K562 (cell line): Measurements from ENCODE around the gene DENND1A. TPM values are rescaled to one million over a fixed set of nuclear protein-coding genes. Genes with fewer than 3 reads are reported as not detected.

Source experiments
- ATAC-seq: fragments of 200-7000 bp; cut with Tn5 transposase; 3 replicates; pipeline ENCODE4 v1.9.1; 2020; ENCODE audit warnings: moderate library complexity
- BruUV-seq: library from RNA; stranded (reverse); fragments of 400-500 nt; replicated peaks from 2 replicates; lab custom pipeline; 2021; lab: Mats Ljungman, UMichigan
- CTCF ChIA-PET: fragments of 300-600 bp; formaldehyde crosslinking; extraction: SDS; loops from one replicate; lab custom pipeline; 2021; ENCODE audit warnings: low intra/inter-chr PET ratio; lab: Yijun Ruan, JAX
- POLR2A ChIA-PET: fragments of 300-600, 350-650 bp; sonication (Branson Sonifier 250); formaldehyde crosslinking; extraction: SDS; loops from one replicate; lab custom pipeline; 2021; ENCODE audit warnings: antibody characterized with exemption, inconsistent platforms; lab: Yijun Ruan, JAX
- DNase-seq, 4 experiments: peaks; one replicate each; pipeline versions ENCODE4 v3.0.0 to v3.0.0-alpha.2; 2011 to 2018; ENCODE audit warnings: low spot score in 3 of 4, mixed read lengths in 3 of 4; ENCODE audit errors: extremely low read depth in 1 of 4
- FAIRE-seq: peaks from 2 replicates; lab custom pipeline; 2011; peaks lifted over from hg19 to GRCh38; lab: Jason Lieb, UNC
- H2AFZ ChIP-seq: 2 replicates; pipeline ENCODE4 v1.6.0; 2011; ENCODE audit warnings: low read depth, low read length, control low read depth, inconsistent platforms
- H3K27ac ChIP-seq: fragments of 200-600 bp; 3 replicates; pipeline ENCODE4 v1.8.0; 2011; ENCODE audit warnings: low read depth, mild to moderate bottlenecking, control low read depth, inconsistent platforms, low read length, moderate library complexity, mixed read lengths; ENCODE audit errors: extremely low read depth
- H3K27me3 ChIP-seq, 2 experiments: fragments of 300-600 bp in 1 of 2; 2 replicates in 1 of 2; 3 replicates in 1 of 2; pipeline versions ENCODE4 v1.6.0 to v1.8.0; 2011; ENCODE audit warnings: inconsistent platforms in 2 of 2, low read length in 2 of 2, mild to moderate bottlenecking in 1 of 2, mixed read lengths in 1 of 2, moderate library complexity in 1 of 2; ENCODE audit not compliant: control insufficient read depth in 2 of 2, insufficient read depth in 2 of 2
- H3K36me3 ChIP-seq: fragments of 300-600 bp; 3 replicates; pipeline ENCODE4 v1.8.0; 2011; ENCODE audit warnings: mild to moderate bottlenecking, low read length, inconsistent platforms; ENCODE audit not compliant: control insufficient read depth, insufficient read depth
- H3K4me1 ChIP-seq, 2 experiments: fragments of 200-600 bp in 1 of 2; replicated peaks in 1 of 2; 2 replicates in 1 of 2; 3 replicates in 1 of 2; pipeline versions ENCODE4 v1.5.1 to v1.8.0; 2011; ENCODE audit warnings: inconsistent platforms in 2 of 2, low read length in 2 of 2, mild to moderate bottlenecking in 1 of 2, mixed read lengths in 1 of 2, moderate library complexity in 1 of 2; ENCODE audit not compliant: control insufficient read depth in 2 of 2, insufficient read depth in 2 of 2
- H3K4me2 ChIP-seq: 2 replicates; pipeline ENCODE4 v1.6.1; 2011; ENCODE audit warnings: low read length, control low read depth, inconsistent platforms, mixed read lengths; ENCODE audit not compliant: insufficient read depth
- H3K4me3 ChIP-seq: fragments of 200-600 bp; sonication (generic), shearing (Covaris generic); 2 replicates; pipeline ENCODE4 v1.5.1; 2016; ENCODE audit warnings: control low read depth, inconsistent platforms
- H3K79me2 ChIP-seq: fragments of 200-600 bp; 3 replicates; pipeline ENCODE4 v1.8.0; 2011; ENCODE audit warnings: low read length, inconsistent platforms; ENCODE audit not compliant: control insufficient read depth, insufficient read depth
- H3K9ac ChIP-seq, 2 experiments: 2 replicates each; pipeline versions ENCODE4 v1.6.0 to v1.6.1; 2011; ENCODE audit warnings: low read depth in 2 of 2, low read length in 2 of 2, control low read depth in 1 of 2, inconsistent platforms in 1 of 2, mild to moderate bottlenecking in 1 of 2, mixed read lengths in 1 of 2; ENCODE audit not compliant: insufficient read depth in 1 of 2
- H3K9me1 ChIP-seq: one replicate; pipeline ENCODE4 v1.6.0; 2011; ENCODE audit warnings: inconsistent platforms, mild to moderate bottlenecking, low read length, moderate library complexity; ENCODE audit not compliant: control insufficient read depth, insufficient read depth
- H3K9me3 ChIP-seq: replicated peaks from 2 replicates; pipeline ENCODE4 v1.5.1; 2011; ENCODE audit warnings: low read depth, low read length, inconsistent platforms; ENCODE audit not compliant: control insufficient read depth, insufficient read depth
- H4K20me1 ChIP-seq: replicated peaks from 2 replicates; pipeline ENCODE4 v1.6.1; 2011; ENCODE audit warnings: low read length, inconsistent platforms, mixed read lengths; ENCODE audit not compliant: control insufficient read depth, insufficient read depth
- BACH1 ChIP-seq: fragments of 200-800 bp; sonication (Bioruptor generic); IDR thresholded peaks from 2 replicates; pipeline ENCODE4 v1.6.1; 2016; ENCODE audit warnings: missing genetic modification characterization, missing compliant biosample characterization
- ERF ChIP-seq: fragments of 450-650 bp; formaldehyde crosslinking; IDR thresholded peaks from 2 replicates; pipeline ENCODE4 v1.4.0; 2020; ENCODE audit warnings: mild to moderate bottlenecking, mixed read lengths
- FUS ChIP-seq: fragments of 200-400 bp; formaldehyde crosslinking; optimal IDR thresholded peaks from 2 replicates; pipeline ENCODE3; 2017; ENCODE audit warnings: low read depth, low read length
- HOXB6 ChIP-seq: fragments of 250-450 bp; sonication (Bioruptor Pico); IDR thresholded peaks from 2 replicates; pipeline ENCODE4 v1.5.1; 2022; ENCODE audit warnings: mild to moderate bottlenecking, borderline replicate concordance
- KAT7 ChIP-seq: sonication (generic); formaldehyde crosslinking; IDR thresholded peaks from 2 replicates; pipeline ENCODE4 v1.8.0; 2022; ENCODE audit warnings: missing genetic modification reagents, mild to moderate bottlenecking, borderline replicate concordance
- KHSRP ChIP-seq: fragments of 450-650 bp; IDR thresholded peaks from 2 replicates; pipeline ENCODE4 v1.6.1; 2017
- MITF ChIP-seq: IDR thresholded peaks from 2 replicates; pipeline ENCODE4 v1.6.1; 2014; ENCODE audit warnings: antibody characterized with exemption
- MYNN ChIP-seq, 2 experiments: sonication (generic); formaldehyde crosslinking in 1 of 2; IDR thresholded peaks; 2 replicates each; pipeline versions ENCODE4 v1.5.0 to v1.6.1; 2016 to 2020; ENCODE audit warnings: antibody characterized with exemption in 1 of 2, missing genetic modification reagents in 1 of 2
- POLR2B ChIP-seq: fragments of 450-650 bp; IDR thresholded peaks from 2 replicates; pipeline ENCODE4 v1.6.1; 2018; ENCODE audit warnings: low read depth; ENCODE audit not compliant: partially characterized antibody
- SREBF1 ChIP-seq: fragments of 150-350 bp; IDR thresholded peaks from 2 replicates; pipeline ENCODE4 v1.6.1; 2014; ENCODE audit warnings: antibody characterized with exemption, low read depth, low read length, borderline replicate concordance
- ZNF347 ChIP-seq: fragments of 450-650 bp; formaldehyde crosslinking; IDR thresholded peaks from 2 replicates; pipeline ENCODE4 v1.4.0; 2020; ENCODE audit warnings: low read depth, mild to moderate bottlenecking, moderate library complexity
- ZNF41 ChIP-seq: fragments of 250-450 bp; sonication (Bioruptor Pico); conservative IDR thresholded peaks from 2 replicates; pipeline ENCODE4 v1.4.0; 2020; ENCODE audit warnings: mild to moderate bottlenecking
- ZNF696 ChIP-seq: fragments of 250-450 bp; sonication (Bioruptor Pico); conservative IDR thresholded peaks from 2 replicates; pipeline ENCODE4 v1.4.0; 2020; ENCODE audit warnings: mild to moderate bottlenecking, moderate library complexity
- WGBS: fragments of 100-300 bp; shearing (Covaris generic); methylation state at CpG from one replicate; pipeline ENCODE4 v1.1.6; 2016; ENCODE audit warnings: low coverage, mixed read lengths; ENCODE audit not compliant: insufficient coverage; ENCODE audit errors: missing lambda C conversion rate; 5-methylcytosine and 5-hydroxymethylcytosine counted together
- in situ Hi-C: fragments of 300-500 bp; cut with MboI; formaldehyde crosslinking; loops from 4 replicates; pipeline ENCODE4 v1.15.0; 2018; ENCODE audit warnings: inconsistent platforms, mixed read lengths
- intact Hi-C: fragments of 100-400 bp; cut with micrococcal nuclease; formaldehyde crosslinking; loops from 2 replicates; pipeline ENCODE4 v1.14.2; 2022
- polyA plus RNA-seq, 8 experiments: library from polyadenylated mRNA; depleted of rRNA in 4 of 8; stranded (reverse) in 5 of 8; unstranded in 3 of 8; fragments of >200 nt; fragmentation: Nextera tagmentation in 2 of 8; fragmentation: Illumina TruSeq in 1 of 8; extraction: Ambion mirVana in 2 of 8; extraction: Trizol in 1 of 8; gene quantifications; 2 replicates each; pipeline versions ENCODE4 v1.2.1 to v1.2.3, GENCODE V29; 2011 to 2014; ENCODE audit warnings: inconsistent platforms in 1 of 8, missing spikeins in 1 of 8
- total RNA-seq, 7 experiments: library from RNA; depleted of rRNA in 6 of 7; stranded (reverse); fragments of >200 nt in 6 of 7; fragmentation: Illumina TruSeq in 2 of 7; extraction: Trizol in 2 of 7; gene quantifications; 2 replicates each; pipeline versions ENCODE4 v1.2.1 to v1.2.3, GENCODE V29; 2011 to 2021; ENCODE audit warnings: low replicate concordance in 1 of 7
- TF ChIP-seq, protein P1 (sequence below): fragments of 250-450 bp; sonication (Bioruptor Pico); IDR thresholded peaks from 2 replicates; pipeline ENCODE4 v1.8.0; 2022; ENCODE audit warnings: moderate library complexity, mild to moderate bottlenecking, inconsistent platforms
- TF ChIP-seq, protein P2 (sequence below): fragments of 250-450 bp; sonication (Bioruptor Pico); IDR thresholded peaks from 2 replicates; pipeline ENCODE4 v1.8.0; 2021; ENCODE audit warnings: borderline replicate concordance, mild to moderate bottlenecking, moderate library complexity; ENCODE audit not compliant: poor library complexity, severe bottlenecking
- TF ChIP-seq, protein P3 (sequence below): fragments of 250-450 bp; sonication (Bioruptor Pico); IDR thresholded peaks from 2 replicates; pipeline ENCODE4 v1.6.1; 2021; ENCODE audit warnings: mild to moderate bottlenecking

Gene DENND1A
- total and polyA plus RNA-seq, 9 of the 15 experiments (the other 6 are each of a cell fraction or from before 2014, with no cell fraction given): 7.6 to 29.5 (median 15.7) TPM

DNA sequence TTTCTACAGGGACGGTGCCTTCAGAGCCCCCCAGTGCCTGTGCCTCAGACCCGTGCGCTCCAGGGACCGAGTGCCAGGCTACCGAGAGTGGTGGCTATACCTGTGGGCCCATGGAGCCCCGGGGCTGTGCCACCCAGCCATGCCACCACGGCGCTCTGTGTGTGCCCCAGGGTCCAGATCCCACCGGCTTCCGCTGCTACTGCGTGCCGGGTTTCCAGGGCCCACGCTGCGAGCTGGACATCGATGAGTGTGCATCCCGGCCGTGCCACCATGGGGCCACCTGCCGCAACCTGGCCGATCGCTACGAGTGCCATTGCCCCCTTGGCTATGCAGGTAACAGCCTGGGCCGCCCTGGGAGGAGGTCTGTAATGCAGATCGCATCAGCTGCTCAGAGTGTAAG is 567.1 kb downstream of the DENND1A start:
- Histone ChIP-seq H3K79me2 (no peaks in the 10 kb centered on the region), H3K9ac (no peak overlapping the region), H3K4me1 (peaks cover 34 to 78% of the 10 kb centered on the region in 2 experiments), H3K4me2 (no peak overlapping the region), H4K20me1 (no peaks in the 10 kb centered on the region), H3K36me3 (no peaks in the 10 kb centered on the region), H3K9me3 (no peaks in the 10 kb centered on the region), H3K4me3 (no peak overlapping the region), H3K9me1 (no peaks in the 10 kb centered on the region), H3K27ac (no peak overlapping the region), H2AFZ (no peak overlapping the region), H3K27me3 (no peaks in the 10 kb centered on the region)
- BruUV-seq: no TSS peak
- intact Hi-C loops (no loop called here), in situ Hi-C loops (no loop called here)
- WGBS: 79% methylated on average over 22 of the region's 23 CpGs
- FAIRE-seq (no peak), DNase-seq (no peak), ATAC-seq (no peak)
- ChIA-PET POLR2A (no interaction called here), CTCF (no interaction called here)
- TF ChIP-seq MYNN (IDR thresholded peaks at IDR 0.05): no peak
- TF ChIP-seq MYNN (CRISPR knock-in tag; IDR thresholded peaks at IDR 0.05): no peak
- TF ChIP-seq, protein P1, sequence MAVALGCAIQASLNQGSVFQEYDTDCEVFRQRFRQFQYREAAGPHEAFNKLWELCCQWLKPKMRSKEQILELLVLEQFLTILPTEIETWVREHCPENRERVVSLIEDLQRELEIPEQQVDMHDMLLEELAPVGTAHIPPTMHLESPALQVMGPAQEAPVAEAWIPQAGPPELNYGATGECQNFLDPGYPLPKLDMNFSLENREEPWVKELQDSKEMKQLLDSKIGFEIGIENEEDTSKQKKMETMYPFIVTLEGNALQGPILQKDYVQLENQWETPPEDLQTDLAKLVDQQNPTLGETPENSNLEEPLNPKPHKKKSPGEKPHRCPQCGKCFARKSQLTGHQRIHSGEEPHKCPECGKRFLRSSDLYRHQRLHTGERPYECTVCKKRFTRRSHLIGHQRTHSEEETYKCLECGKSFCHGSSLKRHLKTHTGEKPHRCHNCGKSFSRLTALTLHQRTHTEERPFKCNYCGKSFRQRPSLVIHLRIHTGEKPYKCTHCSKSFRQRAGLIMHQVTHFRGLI: no peak
- TF ChIP-seq SREBF1: no peak
- TF ChIP-seq FUS: no peak
- no peak for TF ChIP-seq KAT7 (CRISPR knock-in tag)
- TF ChIP-seq KHSRP: no peak
- TF ChIP-seq POLR2B: no peak
- no peak for TF ChIP-seq BACH1
- TF ChIP-seq, protein P2, sequence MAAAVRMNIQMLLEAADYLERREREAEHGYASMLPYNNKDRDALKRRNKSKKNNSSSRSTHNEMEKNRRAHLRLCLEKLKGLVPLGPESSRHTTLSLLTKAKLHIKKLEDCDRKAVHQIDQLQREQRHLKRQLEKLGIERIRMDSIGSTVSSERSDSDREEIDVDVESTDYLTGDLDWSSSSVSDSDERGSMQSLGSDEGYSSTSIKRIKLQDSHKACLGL (CRISPR knock-in tag): no peak
- no peak for TF ChIP-seq ERF (CRISPR knock-in tag)
- TF ChIP-seq, protein P3, sequence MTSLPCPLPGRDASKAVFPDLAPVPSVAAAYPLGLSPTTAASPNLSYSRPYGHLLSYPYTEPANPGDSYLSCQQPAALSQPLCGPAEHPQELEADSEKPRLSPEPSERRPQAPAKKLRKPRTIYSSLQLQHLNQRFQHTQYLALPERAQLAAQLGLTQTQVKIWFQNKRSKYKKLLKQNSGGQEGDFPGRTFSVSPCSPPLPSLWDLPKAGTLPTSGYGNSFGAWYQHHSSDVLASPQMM (CRISPR knock-in tag): no peak
- no peak for TF ChIP-seq HOXB6 (CRISPR knock-in tag)
- no peak for TF ChIP-seq MITF
- no peak for TF ChIP-seq ZNF696 (CRISPR knock-in tag)
- no peak for TF ChIP-seq ZNF41 (CRISPR knock-in tag)
- no peak for TF ChIP-seq ZNF347 (CRISPR knock-in tag)
